SK-N-MC (cell line): Measurements from ENCODE around the gene L3HYPDH.

Experiments used
- EZH2 ChIP-seq: fragments of 200-600 bp; sonication (generic); IDR thresholded peaks from one replicate; pipeline ENCODE4 v1.6.1; 2017; ENCODE audit warnings: antibody characterized with exemption
- FOXP2 ChIP-seq: optimal IDR thresholded peaks from 2 replicates; pipeline ENCODE3; 2011; ENCODE audit warnings: mild to moderate bottlenecking, moderate library complexity; ENCODE audit not compliant: insufficient read depth; ENCODE audit errors: extremely low read length, control extremely low read depth
- POLR2AphosphoS5 ChIP-seq: IDR thresholded peaks from 2 replicates; pipeline ENCODE4 v1.6.1; 2012; ENCODE audit warnings: mild to moderate bottlenecking, low read depth, low read length, borderline replicate concordance

DNA sequence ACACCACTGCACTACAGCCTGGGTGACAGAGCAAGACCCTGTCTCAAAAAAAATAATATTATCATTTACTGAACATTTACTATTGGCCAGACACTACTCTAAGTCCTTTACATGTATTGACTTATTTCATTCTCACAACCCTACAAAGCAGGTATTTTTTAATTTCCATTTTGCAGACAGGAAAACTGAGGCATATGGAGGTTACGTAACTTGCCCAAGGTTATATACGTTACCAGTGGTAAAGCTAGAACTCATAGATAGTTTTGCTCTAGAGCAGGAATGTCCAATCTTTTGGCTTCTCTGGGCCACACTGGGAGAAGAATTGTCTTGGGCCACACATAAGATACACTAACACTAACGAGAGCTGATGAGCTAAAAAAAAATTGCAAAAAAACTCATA is 5.7 kb downstream of the L3HYPDH start:
- TF ChIP-seq EZH2 (no peak), POLR2AphosphoS5 (no peak), FOXP2 (no peak)
